ENCODE results near the gene INSRR.
A peak's percentile ranks its signal among the peaks of the same experiment; 100 is the strongest.

Gene INSRR

DNA sequence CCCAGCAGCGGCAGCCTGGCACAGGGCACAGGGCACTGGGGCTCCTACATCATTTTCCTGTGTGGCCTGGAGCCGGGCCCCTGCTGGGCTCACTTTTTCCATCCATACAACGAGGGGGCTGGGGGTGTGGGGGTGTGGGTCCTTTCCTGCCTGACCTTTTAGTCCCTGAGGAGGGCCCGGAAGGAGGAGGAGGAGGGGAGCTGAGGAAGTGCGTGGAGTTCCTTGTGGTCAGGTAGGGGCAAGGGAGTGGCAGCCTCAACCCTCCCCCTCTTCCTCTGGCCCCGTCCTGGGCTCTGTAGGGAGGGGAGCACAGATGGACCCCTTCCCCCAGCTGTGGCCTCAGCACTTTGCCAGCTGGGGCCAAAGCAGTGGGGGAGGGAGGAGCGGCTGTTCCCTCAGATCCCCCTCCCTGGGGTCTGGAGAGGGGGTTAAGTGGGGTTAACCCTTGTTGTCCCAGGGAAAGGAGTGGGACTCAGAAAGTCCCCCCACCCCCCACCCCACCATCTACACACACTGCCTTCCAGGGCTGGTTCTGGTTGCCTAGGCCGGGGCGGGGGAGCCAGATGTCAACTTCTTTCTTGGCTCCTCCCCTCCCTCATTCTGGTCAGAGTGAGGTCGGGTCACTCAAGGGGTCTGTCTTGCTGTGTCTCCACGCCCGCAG, 7.5 kb upstream of the INSRR start:
- TF ChIP-seq POLR2A (IDR thresholded peaks at IDR 0.05; ENCODE audit: extremely low read depth, insufficient read length) (no peak), CTCF (IDR thresholded peaks at IDR 0.05; ENCODE audit: low read depth, low read length) (no peak), MYC (IDR thresholded peaks at IDR 0.05; ENCODE audit: low read depth, low read length) (no peak)
- TF ChIP-seq, protein P1, sequence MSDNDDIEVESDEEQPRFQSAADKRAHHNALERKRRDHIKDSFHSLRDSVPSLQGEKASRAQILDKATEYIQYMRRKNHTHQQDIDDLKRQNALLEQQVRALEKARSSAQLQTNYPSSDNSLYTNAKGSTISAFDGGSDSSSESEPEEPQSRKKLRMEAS (IDR thresholded peaks at IDR 0.05; ENCODE audit: low read depth, low read length), result no peak
- H3K4me3 ChIP-seq (ENCODE audit: low read depth, low read length), result no peak overlapping the region
- peak; percentile 77 for DNase-seq (ENCODE audit: low read depth)

DNA sequence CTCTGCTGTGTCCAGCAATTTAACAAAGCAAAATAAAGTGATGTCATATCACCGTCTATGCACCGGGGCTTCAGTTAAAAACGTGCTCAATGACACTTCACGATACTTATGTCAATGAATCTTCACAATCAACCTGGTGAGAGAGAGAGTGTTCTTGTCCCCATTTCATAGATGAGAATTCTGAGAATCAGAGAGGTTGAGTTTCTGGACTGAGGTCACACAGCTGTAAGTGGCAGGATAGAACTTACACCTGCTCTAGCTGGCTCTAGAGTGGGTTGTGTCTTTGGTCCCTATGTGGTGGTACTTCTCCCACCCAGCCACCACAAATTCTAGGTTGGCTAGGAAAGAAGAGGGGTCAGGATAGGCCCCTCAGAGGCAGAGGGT, 6.9 kb upstream of the INSRR start:
- H3K4me3 ChIP-seq (ENCODE audit: low read depth, low read length), result no peak overlapping the region
- no peak for DNase-seq (ENCODE audit: low read depth)
- TF ChIP-seq, protein P1 (IDR thresholded peaks at IDR 0.05; ENCODE audit: low read depth, low read length), result no peak
- TF ChIP-seq MYC (IDR thresholded peaks at IDR 0.05; ENCODE audit: low read depth, low read length) (no peak), POLR2A (IDR thresholded peaks at IDR 0.05; ENCODE audit: extremely low read depth, insufficient read length) (no peak), CTCF (IDR thresholded peaks at IDR 0.05; ENCODE audit: low read depth, low read length) (no peak)

DNA sequence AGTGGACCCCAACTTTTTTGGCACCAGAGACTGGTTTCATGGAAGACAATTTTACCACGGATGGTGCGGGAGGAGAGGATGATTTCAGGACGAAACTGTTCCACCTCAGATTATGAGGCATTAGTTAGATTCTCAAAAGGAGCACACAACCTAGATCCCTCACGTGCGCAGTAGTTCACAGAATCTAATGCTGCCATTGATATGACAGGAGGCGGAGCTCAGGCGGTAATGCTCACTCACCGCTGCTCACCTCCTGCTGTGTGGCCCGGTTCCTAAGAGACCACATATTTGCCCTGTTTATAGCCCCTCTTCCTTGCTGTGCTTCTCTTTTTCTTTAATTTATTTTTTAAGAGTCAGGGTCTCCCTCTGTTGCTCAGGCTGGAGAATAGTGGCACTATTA, 6.3 kb upstream of the INSRR start:
- H3K4me3 ChIP-seq (ENCODE audit: low read depth, low read length), result no peak overlapping the region
- peak; percentile 36 for DNase-seq (ENCODE audit: low read depth)
- TF ChIP-seq, protein P1 (IDR thresholded peaks at IDR 0.05; ENCODE audit: low read depth, low read length), result no peak
- TF ChIP-seq CTCF (IDR thresholded peaks at IDR 0.05; ENCODE audit: low read depth, low read length) (no peak), MYC (IDR thresholded peaks at IDR 0.05; ENCODE audit: low read depth, low read length) (no peak), POLR2A (IDR thresholded peaks at IDR 0.05; ENCODE audit: extremely low read depth, insufficient read length) (no peak)

GRCh38 chr1:156864796-156865195, 5.9 kb upstream of the INSRR start:
- H3K4me3 ChIP-seq (ENCODE audit: low read depth, low read length), result no peak overlapping the region
- peak; percentile 39 for DNase-seq (ENCODE audit: low read depth)
- TF ChIP-seq, protein P1 (IDR thresholded peaks at IDR 0.05; ENCODE audit: low read depth, low read length), result no peak
- TF ChIP-seq MYC (IDR thresholded peaks at IDR 0.05; ENCODE audit: low read depth, low read length), result no peak
- no peak for TF ChIP-seq CTCF (IDR thresholded peaks at IDR 0.05; ENCODE audit: low read depth, low read length)
- no peak for TF ChIP-seq POLR2A (IDR thresholded peaks at IDR 0.05; ENCODE audit: extremely low read depth, insufficient read length)

DNA sequence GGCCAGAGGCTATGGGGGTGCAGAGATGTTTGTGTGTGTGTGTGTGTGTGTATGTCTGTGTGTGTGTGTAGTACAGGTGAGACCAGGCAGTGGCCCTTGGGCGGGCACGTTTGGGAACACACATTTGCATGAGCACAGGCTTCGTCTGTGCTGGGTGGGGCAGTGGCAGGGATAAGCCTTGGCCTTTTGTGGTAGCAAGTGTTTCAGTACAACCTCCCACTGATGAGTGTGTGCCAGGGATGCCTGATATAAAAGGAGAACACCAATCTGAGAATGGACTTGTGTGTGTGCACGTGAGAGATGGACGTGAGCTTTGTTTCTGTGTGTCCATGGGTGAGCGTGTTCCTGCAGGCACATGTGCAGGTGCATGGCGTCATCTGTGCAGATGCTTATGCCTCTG, 4.7 kb upstream of the INSRR start:
- no peak overlapping the region for H3K4me3 ChIP-seq (ENCODE audit: low read depth, low read length)
- TF ChIP-seq MYC (IDR thresholded peaks at IDR 0.05; ENCODE audit: low read depth, low read length), result no peak
- TF ChIP-seq, protein P1 (IDR thresholded peaks at IDR 0.05; ENCODE audit: low read depth, low read length), result no peak
- no peak for TF ChIP-seq CTCF (IDR thresholded peaks at IDR 0.05; ENCODE audit: low read depth, low read length)
- TF ChIP-seq POLR2A (IDR thresholded peaks at IDR 0.05; ENCODE audit: extremely low read depth, insufficient read length), result no peak
- DNase-seq (ENCODE audit: low read depth), result no peak
